RPMI8226 (cell line): ENCODE measurements around the gene RNF126.
A peak's percentile ranks its signal among the peaks of the same experiment; 100 is the strongest.
"Not testable (repeated sequence)": the region's sequence is repeated elsewhere in the genome, so short reads cannot be mapped to it uniquely, and the experiment has no call there.

Experiments
- DNase-seq: peaks from one replicate; pipeline ENCODE4 v3.0.0-alpha.2; 2015

The RNF126 gene

DNA sequence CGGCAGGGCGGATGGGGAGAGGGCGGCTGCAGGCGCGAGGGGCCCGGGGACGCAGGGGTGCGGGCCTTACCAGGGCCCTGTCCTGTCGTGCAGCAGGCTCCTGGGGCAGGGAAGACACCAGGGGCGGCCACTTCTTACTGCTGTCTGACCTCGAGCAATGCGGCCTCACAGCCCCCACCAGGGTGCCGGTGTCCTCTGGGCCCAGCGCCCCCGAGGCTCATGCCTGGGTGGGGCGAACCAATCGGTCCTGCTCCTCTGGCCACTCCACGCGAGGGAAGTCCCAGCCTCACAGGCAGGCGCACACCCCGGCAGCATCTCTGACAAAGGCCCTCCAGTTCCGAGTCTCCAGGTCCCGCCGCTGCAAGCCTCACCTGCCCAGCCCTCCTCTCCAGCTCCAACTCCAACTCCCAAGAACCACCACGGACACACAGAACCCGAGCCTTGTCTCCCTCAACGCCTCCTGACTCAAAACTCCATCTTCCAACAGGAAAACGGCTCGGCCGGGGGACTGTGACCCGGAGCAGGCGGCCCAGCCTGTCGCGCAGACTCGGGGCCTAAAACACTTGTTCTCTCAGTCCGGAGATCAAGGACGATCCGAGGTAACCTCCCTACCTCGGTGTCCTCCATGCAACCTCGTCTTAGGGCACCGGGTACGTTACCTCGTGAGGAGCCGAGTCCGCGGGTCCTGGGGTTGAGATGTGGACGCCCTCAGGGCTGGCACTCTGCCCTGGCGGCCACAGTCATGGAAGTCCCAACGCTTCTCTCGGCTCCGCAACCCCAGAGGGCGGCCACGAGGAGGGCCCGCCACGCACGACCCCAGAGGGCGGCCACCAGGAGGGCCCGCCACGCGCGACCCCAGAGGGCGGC is 16.9 kb downstream of the RNF126 start:
- DNase-seq, result no peak

DNA sequence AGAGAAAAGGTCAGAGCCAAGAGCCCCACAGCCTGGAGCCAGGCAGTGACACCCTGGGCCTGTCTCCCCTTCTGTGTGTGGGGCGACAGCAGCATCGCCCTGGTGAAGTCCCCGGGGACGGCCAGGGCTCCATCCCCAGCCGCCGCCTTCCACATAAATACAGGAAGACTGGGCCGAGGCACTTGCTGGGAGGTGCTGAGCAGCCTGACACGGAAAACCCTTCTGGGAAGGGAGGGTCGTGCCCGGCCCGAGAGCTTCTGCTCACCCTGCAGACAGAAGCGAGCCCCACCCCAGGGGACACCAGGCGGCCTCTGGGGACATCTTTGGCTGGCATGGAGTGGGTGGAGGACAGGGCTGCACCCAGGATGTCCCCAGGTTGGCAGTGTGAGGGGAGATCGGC is 18.2 kb downstream of the RNF126 start:
- no peak for DNase-seq

DNA sequence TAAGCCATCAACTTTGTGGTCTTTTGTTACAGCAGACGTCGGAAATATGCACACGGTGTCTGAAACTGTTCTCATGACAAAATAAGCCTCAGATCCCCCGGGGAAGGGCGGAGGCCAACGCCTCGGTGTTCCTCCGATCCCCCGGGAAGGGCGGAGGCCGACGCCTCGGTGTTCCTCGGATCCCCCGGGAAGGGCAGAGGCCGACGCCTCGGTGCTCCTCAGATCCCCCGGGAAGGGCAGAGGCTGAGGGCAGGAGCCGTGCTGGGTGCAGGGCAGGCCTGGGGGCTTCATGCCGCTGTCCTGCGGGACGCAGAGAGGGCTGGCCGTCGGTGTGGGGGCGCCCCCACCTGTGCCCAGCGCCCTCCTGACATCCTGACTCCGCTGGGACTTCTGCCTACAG is 18.7 kb downstream of the RNF126 start:
- DNase-seq, result no peak

DNA sequence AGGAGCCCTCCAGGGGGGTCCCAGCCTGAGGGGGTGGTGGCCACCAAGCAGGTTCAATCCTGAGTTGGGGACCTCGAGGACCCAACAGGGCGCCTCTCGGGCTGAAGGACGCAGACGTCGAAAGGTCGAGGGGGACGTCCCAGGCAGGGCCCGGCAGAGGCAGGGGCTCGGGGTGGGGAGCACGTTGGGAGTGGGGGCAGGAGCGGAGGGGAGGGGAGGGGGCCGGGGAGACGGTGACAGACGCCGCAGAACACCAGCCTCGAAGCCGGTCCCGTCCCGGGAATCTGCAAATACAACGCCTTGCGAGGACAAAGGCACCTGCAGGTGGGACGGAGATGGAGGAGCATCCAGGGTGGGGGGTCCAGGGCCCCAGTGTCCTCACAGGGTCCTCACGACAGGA is 19.3 kb downstream of the RNF126 start:
- no peak for DNase-seq

DNA sequence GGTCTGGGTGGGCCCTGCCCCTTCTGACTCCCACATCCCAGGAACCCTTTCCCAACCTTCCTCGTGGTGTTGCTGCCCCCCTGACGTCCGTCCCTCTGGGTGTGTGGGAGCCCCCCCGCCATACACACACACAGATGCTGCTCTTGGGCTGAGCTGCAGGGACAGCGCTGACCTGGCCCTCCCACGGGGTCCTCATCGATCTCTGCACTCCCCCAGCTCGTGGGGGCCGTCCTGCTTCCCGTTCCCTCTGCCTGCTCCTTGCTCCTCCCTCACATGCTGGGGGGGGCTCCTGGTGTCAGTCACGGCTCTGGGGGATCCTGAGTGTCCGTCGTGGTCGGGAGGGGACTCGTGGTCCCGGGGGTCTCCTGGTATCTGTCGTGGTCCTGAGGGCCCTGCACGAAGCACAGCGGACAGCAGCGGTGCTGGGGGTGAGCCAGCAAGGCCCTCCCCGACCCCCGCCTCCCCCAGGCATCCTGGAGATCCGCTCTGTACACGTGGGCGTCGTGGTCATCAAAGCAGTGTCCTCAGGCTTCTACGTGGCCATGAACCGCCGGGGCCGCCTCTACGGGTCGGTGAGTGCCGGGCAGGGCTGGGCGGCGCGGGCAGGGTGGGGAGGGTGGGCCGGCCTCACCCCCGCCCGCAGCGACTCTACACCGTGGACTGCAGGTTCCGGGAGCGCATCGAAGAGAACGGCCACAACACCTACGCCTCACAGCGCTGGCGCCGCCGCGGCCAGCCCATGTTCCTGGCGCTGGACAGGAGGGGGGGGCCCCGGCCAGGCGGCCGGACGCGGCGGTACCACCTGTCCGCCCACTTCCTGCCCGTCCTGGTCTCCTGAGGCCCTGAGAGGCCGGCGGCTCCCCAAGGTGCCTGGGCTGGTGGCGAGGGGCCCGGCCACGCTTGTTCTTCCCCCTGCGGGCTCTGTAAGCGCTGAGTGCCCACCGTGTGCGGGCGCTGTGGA is 20.0 kb downstream of the RNF126 start:
- no peak for DNase-seq

DNA sequence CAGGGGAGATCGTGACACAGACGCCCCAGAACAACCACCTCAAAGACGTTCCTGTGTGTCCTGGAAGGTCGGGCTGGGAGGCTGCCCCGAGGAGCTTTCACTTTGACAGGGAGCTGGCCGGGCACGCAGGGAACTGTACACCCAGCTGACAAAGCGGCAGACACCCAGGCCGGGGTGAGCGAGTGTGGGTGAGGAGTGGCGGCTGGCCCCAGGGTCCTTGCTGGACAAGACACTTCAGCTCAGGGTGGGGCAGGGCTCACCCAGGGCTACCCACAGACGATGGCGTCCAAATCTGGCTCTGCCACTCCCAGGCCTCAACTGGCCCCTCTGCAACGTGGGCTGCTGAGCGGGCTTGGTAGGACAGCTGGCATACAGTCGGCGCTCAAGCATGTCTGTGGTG is 21.3 kb downstream of the RNF126 start:
- DNase-seq, result no peak

DNA sequence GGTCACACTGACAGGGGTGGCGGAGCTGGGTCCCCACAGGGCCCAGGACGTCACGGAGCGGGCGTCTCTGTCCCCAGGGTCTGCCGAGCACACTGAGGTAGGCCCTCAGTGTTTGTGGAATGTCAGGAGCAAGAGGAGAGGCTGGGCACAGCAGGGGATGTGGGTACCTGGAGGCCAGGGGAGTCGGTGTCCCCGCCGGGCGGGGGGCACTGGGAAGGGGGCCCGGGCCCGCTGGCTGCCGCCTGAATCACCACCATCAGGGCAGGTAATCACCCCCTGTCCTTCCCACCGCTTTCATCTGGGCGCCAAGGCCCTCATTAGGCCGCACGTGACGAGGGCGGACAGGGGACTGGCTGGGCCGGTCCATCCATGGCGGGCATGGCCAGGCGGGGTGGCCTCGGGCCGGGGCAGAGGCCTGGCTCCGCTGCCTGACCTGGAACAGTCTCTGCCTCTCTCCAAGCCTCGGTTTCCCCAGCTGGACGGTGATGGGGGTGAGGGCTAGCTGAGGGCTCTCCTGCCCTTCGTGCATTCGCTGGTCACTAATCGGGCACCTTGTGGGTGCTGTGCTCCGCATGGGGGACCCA is 22.3 kb downstream of the RNF126 start:
- DNase-seq, result no peak

DNA sequence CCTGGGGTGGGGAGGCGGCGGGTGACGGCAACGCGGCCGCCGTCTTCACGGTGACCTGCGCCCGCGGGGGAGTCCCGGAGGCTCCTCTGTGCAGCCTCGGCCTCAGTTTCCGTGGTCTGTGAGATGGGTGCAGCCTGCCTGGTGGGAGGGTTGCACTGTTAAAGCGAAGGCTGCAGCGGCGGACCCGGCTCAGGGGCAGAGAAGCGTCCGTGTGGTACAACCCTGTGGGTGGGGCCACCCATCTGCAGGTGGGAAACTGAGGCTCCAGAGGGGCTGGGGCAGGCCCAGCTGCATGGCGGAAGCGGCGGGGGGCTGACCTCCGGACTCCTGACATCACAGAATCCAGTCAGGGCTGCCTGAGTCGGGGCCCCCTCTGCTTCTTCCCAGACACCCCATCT is 22.9 kb downstream of the RNF126 start:
- no peak for DNase-seq

DNA sequence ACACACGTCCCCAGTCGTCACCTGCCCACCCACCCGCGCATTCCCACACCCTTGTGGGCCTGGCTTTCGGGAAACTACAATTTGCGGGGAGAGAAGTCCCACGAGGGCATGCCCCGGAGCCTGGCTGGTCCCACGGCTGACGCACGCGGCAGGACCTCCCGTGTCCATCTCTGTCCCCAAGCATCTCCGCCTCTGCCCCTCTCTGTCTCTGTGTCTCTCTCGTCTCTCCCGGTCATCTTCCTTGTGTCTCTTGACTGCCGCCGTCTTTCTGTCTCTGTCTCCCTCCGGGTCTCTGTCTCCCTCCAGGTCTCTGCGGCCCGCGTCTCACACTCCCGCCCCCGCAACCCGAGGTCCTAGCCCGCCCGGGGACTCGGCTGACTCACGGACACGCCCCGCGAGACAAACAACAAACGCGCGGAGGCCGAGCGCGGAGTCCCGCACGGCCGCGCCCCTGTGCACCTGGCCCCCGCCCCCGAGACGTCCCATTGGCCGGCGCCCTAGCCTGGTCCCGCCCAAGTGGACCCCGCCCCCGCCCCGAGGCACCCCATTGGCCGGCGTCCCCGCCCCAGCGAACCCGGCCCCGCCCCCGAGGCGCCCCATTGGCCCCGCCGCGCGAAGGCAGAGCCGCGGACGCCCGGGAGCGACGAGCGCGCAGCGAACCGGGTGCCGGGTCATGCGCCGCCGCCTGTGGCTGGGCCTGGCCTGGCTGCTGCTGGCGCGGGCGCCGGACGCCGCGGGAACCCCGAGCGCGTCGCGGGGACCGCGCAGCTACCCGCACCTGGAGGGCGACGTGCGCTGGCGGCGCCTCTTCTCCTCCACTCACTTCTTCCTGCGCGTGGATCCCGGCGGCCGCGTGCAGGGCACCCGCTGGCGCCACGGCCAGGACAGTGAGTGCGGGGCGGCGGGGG is 23.5 kb downstream of the RNF126 start, which contains the start of gene FGF22:
Gene FGF22 (plus strand): TSS at position 627 of the 908 bp plus-strand sequence. CDS start 47 bp downstream, at position 674.
- DNase-seq, result peak; percentile 94

DNA sequence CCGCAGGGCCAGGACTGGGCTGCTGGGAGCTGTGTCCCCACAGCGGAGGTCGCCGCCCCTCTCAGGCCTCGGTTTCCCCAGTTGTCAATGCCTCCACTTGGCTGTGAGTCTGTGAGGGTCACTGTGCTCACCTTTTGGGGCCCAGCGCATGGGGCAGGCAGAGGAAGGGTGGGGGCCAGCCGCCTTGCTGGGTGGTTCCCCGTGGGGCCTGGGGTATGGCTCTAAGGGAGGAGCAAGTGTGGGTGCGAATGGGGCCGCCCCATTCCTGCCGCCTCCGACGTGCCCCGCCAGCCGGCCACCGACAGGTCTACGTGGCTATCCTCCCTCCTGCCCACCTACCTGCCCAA is 24.1 kb downstream of the RNF126 start:
- no peak for DNase-seq

DNA sequence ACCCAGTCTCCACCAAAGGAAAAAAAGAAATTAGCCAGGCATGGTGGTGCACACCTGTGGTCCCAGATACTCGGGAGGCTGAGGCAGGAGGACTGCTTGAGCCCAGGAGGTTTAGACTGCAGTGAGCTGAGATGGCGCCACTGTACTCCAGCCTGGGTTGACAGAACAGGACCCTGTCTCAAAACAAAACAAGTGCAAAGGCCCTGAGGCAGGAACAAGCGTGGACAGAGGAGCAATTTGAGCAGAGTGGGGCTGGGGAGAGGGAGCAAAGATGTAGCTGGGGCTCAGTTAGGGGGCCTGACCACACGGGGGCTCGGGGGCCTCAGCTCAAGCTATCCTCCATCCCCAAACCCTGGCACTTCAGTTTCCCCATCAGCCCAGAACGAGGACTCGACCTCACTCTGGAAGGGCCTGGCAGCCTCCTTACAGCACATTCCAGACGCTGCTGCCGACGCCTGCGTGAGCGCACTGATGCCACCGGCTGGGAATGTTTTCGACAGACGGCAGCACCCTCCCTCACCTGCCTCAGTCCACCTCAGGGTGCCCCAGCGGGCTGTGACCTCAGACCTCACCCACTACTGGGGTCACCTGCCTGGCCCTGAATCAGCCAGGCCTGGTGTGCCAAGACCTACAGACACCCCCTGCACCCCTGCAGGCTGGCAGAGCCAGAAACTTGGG is 27.9 kb downstream of the RNF126 start:
- no peak for DNase-seq

DNA sequence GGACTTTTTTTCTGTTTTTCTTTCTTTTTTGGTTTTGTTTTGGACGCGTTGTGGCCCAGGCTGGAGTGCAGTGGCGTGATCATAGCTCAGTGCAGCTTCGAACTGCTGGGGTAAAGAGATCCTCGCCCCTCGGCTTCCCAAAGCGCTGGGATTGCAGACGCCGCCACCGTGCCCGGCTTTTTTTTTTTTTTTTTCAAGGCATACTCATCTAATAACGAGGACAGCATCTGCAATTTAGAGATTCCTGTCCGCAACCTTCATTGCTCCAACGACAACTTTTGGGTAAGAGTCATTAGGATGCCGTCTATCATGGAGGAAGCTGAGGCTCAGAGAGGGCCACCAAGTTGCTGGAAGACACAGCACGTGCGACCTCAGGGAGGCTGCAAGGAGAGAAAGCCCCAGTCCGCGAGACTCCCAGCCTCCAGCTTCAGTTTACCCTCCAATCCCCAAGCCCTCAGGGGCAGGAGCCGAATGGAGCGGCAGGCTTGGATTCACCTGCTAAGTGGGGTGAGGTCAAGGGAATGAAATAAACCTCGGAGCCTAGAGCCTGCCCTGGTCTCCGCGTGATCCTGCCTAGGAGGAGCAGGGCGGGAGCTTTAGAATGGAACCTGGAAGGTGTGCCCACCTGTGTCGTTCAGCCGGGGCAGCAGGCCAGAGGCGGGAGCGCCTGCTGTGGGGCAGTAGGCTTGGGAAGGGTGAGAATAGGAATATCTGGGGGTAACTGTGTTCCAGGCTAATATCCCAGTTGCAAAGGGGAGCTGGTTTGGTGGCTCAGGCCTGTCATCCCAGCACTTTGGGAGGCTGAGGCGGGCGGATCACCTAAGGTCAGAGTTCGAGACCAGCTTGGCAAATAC is 29.0 kb downstream of the RNF126 start:
- DNase-seq, result peak; percentile 35

DNA sequence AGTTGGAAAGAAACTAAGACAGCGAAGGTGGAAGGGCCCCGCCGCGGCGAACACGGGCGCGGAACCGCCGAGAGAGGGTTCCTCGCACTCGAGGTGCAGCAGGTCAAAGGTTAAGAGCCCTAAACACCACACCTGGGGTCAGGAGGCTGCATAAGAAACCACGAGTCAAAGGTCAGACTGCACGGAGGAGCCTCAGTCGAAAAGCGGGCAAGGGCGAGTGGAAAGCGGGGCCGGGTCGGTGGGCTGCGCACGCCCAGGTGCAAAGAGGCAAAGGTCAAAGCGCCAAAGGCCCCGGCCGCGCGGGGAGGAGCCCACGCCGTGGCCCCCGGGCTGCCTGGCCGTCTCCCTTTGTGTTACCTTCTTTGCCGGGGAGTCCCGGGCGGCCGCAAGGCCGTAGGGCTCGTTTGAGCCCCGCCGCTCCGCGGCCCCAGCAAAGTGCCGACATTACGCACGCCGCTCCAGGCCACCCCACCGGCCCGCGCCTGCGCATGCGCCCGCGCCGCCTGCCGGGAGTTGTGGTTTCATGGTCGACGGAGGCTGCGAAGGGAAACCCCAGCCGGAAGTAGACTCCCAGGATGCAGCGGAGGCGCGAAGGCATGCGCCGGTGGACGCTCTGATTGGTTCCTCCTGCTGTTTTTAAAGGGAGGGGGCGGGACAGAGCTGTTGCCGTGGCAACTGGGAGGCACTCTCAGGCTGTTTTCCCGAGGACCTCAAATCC is 29.8 kb downstream of the RNF126 start, which contains the start of gene POLRMT:
Gene POLRMT (minus strand): TSS at position 470 of the 718 bp plus-strand sequence. CDS start 25 bp downstream, at position 445.
- peak; percentile 98 for DNase-seq

DNA sequence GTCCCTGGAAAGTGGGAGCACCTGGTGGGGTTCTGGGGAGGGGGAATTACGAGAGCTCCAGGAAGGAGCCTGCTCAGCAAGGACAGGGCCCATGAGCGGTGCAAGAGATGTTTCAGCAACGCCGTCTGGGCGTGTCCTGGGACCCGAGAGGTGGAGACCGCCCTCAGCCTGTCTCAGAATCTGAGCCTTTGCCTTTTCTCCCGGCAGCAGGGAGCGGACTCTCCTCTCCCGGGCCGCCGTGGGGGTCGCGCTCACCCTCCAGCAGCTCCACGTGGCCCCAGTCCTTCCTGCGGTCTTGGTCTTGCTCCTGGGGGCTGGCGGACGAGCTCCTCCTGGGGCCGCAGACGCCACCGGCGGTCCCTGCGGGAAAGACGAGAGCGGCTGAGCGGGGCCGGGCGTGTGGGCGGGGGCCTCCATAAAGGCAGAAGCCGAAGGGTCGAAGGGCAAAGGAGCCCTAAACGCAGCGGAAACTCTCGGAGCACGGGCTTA is 30.4 kb downstream of the RNF126 start:
- peak; percentile 75 for DNase-seq

DNA sequence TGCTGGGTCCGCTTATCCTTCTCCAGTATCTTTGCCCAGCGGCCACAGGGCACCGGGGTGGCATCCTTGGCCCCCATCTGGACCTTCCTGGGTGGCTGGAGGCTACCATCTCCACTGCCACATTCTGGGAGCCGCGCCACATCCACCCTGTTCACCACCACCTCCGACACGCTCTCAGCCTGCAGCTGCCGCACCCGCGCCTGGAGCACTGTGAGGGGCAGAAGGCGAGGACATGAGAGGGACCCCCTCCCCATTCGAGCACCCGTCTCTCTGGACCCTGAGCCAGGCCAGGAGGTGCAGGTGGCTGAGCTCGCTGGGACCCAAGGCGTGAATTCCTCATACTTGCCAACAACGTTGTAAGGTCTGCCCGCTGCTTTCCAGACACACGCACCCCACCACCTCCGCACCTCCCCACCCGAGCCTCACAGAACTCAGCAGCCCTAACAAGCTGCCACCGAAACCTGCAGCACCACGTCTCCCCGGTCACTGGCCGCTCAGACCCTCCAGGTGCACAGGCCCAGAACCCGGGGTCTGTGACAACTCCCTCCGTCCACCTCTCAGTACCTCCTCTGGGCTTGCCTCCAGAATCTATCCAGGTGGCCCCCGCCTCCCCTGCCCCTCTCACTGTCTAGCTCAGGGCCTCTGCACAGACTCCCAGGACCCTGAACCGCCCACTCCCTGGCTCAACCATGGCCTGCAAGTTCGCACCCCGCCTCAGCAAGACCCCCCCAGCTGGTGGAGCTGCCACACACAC is 32.9 kb downstream of the RNF126 start:
- no peak for DNase-seq

DNA sequence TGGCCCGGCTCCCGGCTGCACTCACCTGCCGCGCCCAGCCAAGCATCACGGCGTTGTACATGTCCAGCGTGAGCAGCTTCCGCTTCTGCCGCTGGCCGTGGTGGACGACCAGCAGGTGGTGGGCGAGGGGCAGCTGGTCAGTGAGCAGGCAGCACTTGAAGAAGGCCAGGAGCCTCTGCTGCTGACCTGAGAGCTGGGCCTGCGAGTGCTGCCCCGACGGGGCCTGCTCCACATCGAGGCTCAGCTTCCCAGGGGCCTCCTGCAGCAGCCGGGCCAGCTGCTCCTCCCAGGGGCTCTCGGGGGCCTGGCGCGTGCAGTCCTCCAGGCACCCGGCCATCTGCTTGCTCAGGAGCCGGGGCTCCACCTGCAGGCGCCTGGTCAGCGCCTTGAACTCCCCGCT is 33.5 kb downstream of the RNF126 start:
- DNase-seq, result not testable (repeated sequence)

DNA sequence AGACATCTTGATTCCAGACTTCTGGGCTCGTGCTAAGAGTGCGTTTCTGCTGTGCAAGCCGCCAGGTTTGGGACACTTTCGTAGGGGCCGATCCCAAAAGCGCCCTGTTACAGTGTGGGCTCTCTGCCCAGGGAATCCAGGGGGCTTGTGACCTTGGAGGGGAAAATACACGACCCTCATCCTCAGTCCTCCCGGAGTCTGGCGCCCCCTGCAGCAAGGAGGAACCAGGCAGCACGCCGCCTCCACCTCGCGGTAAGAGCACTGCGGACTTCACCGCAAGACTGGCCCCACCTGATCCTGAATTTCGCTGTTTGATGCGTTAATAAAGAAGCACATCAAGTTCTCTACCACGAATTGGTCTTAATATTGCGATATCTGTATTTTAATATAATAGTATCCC is 34.8 kb downstream of the RNF126 start:
- no peak for DNase-seq

DNA sequence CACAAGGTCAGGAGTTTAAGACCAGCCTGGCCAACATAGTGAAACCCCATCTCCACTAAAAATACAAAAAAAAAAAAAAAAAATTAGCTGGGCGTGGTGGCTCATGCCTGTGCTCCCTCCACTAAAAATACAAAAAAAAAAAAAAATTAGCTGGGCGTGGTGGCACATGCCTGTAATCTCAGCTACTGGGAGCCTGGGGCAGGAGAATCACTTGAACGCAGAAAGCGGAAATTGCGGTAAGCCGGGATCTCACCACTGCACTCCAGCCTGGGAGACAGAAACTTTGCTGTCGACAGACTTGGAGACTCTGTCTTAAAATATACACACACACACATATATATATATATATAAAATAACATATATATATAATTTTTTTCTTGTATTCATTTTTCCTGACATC is 36.4 kb downstream of the RNF126 start:
- DNase-seq, result not testable (repeated sequence)

DNA sequence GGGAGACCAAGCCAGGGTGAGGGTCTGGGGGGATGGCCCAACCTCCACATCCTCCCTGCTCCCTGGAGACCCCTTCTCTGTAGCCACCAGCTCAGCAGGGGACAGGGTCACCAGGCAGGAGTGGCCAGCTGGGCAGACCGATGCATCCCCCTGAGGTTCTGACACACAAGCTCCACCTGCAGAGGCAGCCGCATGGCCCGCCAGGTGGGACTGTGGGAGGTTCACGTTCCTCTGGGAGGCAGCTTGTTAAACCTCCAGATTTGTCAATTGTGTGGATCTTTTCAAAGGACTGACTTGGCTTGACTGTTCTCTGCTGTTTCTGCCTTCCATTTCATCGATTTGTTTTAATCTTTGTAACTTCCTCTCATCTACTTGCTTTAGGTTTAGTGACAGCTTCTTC is 37.8 kb downstream of the RNF126 start:
- DNase-seq, result no peak
